ENCODE data around the gene SLC6A6. TPM values are rescaled to one million over a fixed set of nuclear protein-coding genes. Genes with fewer than 3 reads are reported as not detected.

The SLC6A6 gene
- total and polyA plus RNA-seq, 2 experiments from 2014 or later: 27.5 to 150 TPM

DNA sequence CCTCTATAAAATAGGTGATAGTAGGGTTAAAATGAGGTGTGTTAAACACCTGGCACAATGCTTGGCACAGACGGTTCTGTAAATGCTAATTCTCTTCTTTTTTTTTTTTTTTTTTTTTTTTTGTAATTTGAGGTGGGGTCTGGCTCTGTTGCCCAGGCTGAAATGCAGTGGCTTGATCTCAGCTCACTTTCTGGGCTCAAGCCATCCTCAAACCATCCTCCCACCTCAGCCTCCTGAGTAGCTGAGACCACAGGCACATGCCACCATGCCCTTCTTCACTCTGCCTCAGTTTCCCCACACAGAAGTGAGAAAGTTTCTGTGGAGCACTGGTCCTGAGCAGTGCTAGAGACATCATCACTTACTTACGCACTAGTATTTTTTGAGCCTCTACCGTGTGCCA lies 57.4 kb downstream of the SLC6A6 start (continued):
- TF ChIP-seq, protein P1, sequence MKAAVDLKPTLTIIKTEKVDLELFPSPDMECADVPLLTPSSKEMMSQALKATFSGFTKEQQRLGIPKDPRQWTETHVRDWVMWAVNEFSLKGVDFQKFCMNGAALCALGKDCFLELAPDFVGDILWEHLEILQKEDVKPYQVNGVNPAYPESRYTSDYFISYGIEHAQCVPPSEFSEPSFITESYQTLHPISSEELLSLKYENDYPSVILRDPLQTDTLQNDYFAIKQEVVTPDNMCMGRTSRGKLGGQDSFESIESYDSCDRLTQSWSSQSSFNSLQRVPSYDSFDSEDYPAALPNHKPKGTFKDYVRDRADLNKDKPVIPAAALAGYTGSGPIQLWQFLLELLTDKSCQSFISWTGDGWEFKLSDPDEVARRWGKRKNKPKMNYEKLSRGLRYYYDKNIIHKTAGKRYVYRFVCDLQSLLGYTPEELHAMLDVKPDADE (IDR thresholded peaks at IDR 0.05): no peak
- TF ChIP-seq STAT1 (IDR thresholded peaks at IDR 0.05; ENCODE audit: unreplicated experiment) (no peak), POLR2AphosphoS5 (IDR thresholded peaks at IDR 0.05; ENCODE audit: low read depth) (no peak), CREB1 (CRISPR knock-in tag; IDR thresholded peaks at IDR 0.05; ENCODE audit: low read depth) (no peak), JUNB (IDR thresholded peaks at IDR 0.05; ENCODE audit: unreplicated experiment) (no peak), ZNF331 (CRISPR knock-in tag; IDR thresholded peaks at IDR 0.05; ENCODE audit: low read depth) (no peak)
- TF ChIP-seq, protein P2, sequence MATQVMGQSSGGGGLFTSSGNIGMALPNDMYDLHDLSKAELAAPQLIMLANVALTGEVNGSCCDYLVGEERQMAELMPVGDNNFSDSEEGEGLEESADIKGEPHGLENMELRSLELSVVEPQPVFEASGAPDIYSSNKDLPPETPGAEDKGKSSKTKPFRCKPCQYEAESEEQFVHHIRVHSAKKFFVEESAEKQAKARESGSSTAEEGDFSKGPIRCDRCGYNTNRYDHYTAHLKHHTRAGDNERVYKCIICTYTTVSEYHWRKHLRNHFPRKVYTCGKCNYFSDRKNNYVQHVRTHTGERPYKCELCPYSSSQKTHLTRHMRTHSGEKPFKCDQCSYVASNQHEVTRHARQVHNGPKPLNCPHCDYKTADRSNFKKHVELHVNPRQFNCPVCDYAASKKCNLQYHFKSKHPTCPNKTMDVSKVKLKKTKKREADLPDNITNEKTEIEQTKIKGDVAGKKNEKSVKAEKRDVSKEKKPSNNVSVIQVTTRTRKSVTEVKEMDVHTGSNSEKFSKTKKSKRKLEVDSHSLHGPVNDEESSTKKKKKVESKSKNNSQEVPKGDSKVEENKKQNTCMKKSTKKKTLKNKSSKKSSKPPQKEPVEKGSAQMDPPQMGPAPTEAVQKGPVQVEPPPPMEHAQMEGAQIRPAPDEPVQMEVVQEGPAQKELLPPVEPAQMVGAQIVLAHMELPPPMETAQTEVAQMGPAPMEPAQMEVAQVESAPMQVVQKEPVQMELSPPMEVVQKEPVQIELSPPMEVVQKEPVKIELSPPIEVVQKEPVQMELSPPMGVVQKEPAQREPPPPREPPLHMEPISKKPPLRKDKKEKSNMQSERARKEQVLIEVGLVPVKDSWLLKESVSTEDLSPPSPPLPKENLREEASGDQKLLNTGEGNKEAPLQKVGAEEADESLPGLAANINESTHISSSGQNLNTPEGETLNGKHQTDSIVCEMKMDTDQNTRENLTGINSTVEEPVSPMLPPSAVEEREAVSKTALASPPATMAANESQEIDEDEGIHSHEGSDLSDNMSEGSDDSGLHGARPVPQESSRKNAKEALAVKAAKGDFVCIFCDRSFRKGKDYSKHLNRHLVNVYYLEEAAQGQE (IDR thresholded peaks at IDR 0.05; ENCODE audit: unreplicated experiment): no peak

DNA sequence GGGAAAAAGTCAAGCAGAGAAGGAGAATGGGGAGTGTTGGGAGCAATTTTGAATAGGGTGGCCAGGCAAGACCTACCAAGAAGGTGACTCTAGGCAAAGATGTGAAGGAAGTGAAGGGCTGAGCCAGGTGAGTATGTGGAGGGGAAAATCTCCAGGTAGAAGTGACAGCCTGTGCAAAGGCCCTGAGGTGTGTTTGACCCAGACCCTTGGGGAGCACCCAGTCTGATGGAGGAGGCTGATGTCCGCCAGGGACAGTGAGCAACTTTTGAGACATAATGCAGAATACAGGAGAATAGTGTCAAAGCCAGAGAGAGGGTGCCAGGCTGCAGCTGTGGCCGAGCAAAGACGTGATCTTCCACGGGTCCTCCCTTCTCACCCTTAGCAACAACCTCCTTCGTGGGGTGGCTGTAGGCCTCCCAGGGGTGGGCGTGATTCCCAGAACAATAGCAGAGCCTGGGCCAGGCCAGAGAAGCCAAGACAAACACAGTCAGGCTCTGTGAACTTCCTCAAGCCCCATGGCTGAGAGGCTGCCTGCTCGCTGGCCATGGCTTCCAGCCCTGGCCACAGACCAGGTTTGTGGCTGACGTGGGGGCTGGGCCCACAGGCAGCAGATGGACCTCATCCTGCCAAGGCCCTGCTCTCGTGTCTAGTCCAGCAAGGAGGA lies 58.1 kb downstream of the SLC6A6 start:
- TF ChIP-seq EZH2phosphoT487 (IDR thresholded peaks at IDR 0.05; ENCODE audit: unreplicated experiment) (no peak), JUNB (IDR thresholded peaks at IDR 0.05; ENCODE audit: unreplicated experiment) (no peak), POLR2AphosphoS5 (IDR thresholded peaks at IDR 0.05; ENCODE audit: low read depth) (no peak), CREB1 (CRISPR knock-in tag; IDR thresholded peaks at IDR 0.05; ENCODE audit: low read depth) (no peak), EZH2 (IDR thresholded peaks at IDR 0.05; ENCODE audit: low read depth, unreplicated experiment) (no peak), ZNF114 (CRISPR knock-in tag; IDR thresholded peaks at IDR 0.05) (no peak), STAT1 (IDR thresholded peaks at IDR 0.05; ENCODE audit: unreplicated experiment) (no peak)
- TF ChIP-seq, protein P3, sequence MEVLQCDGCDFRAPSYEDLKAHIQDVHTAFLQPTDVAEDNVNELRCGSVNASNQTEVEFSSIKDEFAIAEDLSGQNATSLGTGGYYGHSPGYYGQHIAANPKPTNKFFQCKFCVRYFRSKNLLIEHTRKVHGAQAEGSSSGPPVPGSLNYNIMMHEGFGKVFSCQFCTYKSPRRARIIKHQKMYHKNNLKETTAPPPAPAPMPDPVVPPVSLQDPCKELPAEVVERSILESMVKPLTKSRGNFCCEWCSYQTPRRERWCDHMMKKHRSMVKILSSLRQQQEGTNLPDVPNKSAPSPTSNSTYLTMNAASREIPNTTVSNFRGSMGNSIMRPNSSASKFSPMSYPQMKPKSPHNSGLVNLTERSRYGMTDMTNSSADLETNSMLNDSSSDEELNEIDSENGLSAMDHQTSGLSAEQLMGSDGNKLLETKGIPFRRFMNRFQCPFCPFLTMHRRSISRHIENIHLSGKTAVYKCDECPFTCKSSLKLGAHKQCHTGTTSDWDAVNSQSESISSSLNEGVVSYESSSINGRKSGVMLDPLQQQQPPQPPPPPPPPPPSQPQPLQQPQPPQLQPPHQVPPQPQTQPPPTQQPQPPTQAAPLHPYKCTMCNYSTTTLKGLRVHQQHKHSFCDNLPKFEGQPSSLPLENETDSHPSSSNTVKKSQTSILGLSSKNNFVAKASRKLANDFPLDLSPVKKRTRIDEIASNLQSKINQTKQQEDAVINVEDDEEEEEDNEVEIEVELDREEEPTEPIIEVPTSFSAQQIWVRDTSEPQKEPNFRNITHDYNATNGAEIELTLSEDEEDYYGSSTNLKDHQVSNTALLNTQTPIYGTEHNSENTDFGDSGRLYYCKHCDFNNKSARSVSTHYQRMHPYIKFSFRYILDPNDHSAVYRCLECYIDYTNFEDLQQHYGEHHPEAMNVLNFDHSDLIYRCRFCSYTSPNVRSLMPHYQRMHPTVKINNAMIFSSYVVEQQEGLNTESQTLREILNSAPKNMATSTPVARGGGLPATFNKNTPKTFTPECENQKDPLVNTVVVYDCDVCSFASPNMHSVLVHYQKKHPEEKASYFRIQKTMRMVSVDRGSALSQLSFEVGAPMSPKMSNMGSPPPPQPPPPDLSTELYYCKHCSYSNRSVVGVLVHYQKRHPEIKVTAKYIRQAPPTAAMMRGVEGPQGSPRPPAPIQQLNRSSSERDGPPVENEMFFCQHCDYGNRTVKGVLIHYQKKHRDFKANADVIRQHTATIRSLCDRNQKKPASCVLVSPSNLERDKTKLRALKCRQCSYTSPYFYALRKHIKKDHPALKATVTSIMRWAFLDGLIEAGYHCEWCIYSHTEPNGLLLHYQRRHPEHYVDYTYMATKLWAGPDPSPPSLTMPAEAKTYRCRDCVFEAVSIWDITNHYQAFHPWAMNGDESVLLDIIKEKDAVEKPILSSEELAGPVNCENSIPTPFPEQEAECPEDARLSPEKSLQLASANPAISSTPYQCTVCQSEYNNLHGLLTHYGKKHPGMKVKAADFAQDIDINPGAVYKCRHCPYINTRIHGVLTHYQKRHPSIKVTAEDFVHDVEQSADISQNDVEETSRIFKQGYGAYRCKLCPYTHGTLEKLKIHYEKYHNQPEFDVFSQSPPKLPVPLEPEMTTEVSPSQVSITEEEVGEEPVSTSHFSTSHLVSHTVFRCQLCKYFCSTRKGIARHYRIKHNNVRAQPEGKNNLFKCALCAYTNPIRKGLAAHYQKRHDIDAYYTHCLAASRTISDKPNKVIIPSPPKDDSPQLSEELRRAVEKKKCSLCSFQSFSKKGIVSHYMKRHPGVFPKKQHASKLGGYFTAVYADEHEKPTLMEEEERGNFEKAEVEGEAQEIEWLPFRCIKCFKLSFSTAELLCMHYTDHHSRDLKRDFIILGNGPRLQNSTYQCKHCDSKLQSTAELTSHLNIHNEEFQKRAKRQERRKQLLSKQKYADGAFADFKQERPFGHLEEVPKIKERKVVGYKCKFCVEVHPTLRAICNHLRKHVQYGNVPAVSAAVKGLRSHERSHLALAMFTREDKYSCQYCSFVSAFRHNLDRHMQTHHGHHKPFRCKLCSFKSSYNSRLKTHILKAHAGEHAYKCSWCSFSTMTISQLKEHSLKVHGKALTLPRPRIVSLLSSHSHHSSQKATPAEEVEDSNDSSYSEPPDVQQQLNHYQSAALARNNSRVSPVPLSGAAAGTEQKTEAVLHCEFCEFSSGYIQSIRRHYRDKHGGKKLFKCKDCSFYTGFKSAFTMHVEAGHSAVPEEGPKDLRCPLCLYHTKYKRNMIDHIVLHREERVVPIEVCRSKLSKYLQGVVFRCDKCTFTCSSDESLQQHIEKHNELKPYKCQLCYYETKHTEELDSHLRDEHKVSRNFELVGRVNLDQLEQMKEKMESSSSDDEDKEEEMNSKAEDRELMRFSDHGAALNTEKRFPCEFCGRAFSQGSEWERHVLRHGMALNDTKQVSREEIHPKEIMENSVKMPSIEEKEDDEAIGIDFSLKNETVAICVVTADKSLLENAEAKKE (CRISPR knock-in tag; IDR thresholded peaks at IDR 0.05): no peak
- Mint-ChIP-seq H3K27ac (no peak overlapping the region), H3K27me3 (ENCODE audit: insufficient read depth, low read depth, poor library complexity) (peaks cover 12% of the 10 kb centered on the region), H3K4me3 (no peak overlapping the region; the same call in 2 of the 3 replicates), H3K36me3 (ENCODE audit: low read depth) (peaks cover 43% of the 10 kb centered on the region), H3K4me1 (peaks cover 14% of the 10 kb centered on the region), H3K9me3 (no peaks in the 10 kb centered on the region)
- peaks cover 10% of the 10 kb centered on the region for H3K4me1 ChIP-seq (ENCODE audit: insufficient read depth)
- H3K27me3 ChIP-seq (ENCODE audit: insufficient read depth): no peaks in the 10 kb centered on the region
- H3K4me3 ChIP-seq: no peak overlapping the region
- H4K20me1 ChIP-seq (replicated peaks; ENCODE audit: insufficient read depth): peaks cover 7% of the 10 kb centered on the region
- H3K9me2 ChIP-seq (ENCODE audit: insufficient read depth): no peaks in the 10 kb centered on the region
- 0 out of 2 replicates have a peak, but pooled peaks cover 9% of the 10 kb centered on the region for H3F3A ChIP-seq (replicated peaks; ENCODE audit: low read depth)
- no peak overlapping the region for H3K27ac ChIP-seq (ENCODE audit: low read depth)
- no peak overlapping the region for H3K4me2 ChIP-seq
- H2AFZ ChIP-seq: no peak overlapping the region
- peaks cover 25% of the 10 kb centered on the region for H3K36me3 ChIP-seq (ENCODE audit: insufficient read depth)
- DNase-seq (ENCODE audit: low spot score) (no peak), ATAC-seq (no peak)
- H3K79me2 ChIP-seq (replicated peaks; ENCODE audit: insufficient read depth): no peaks in the 10 kb centered on the region

Data from GM23338 (cell line).